Measurements from ENCODE around the gene BLID.

The BLID gene

GRCh38 chr11:122141725-122142124, 25.7 kb upstream of the BLID start:
- no peak overlapping the region for H3K4me3 ChIP-seq (ENCODE audit: control insufficient read depth, low read depth, low read length)
- DNase-seq (ENCODE audit: low read depth) = no peak
- TF ChIP-seq CTCF (IDR thresholded peaks at IDR 0.05; ENCODE audit: control insufficient read depth, insufficient read depth, low read depth, low read length, missing control alignments) = no peak

GRCh38 chr11:122140500-122140899, 24.5 kb upstream of the BLID start:
- DNase-seq (ENCODE audit: low read depth) = no peak
- no peak overlapping the region for H3K4me3 ChIP-seq (ENCODE audit: control insufficient read depth, low read depth, low read length)
- TF ChIP-seq CTCF (IDR thresholded peaks at IDR 0.05; ENCODE audit: control insufficient read depth, insufficient read depth, low read depth, low read length, missing control alignments) = no peak

DNA sequence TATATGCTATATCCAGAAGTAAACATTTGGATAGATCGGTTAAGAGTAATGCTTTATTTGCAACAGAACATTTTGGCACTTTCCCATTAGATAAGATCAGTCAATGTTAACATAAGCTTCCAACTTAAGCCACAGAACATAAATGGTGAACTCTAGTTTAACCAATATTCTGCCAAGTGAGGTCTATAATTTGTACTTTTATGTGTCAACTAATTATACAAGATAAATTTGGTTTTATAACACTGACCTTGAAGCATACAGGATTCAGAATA, 23.5 kb upstream of the BLID start:
- H3K4me3 ChIP-seq (ENCODE audit: control insufficient read depth, low read depth, low read length) = no peak overlapping the region
- TF ChIP-seq CTCF (IDR thresholded peaks at IDR 0.05; ENCODE audit: control insufficient read depth, insufficient read depth, low read depth, low read length, missing control alignments) = no peak
- no peak for DNase-seq (ENCODE audit: low read depth)

GRCh38 chr11:122138744-122139594, 23.0 kb upstream of the BLID start:
- no peak overlapping the region for H3K4me3 ChIP-seq (ENCODE audit: control insufficient read depth, low read depth, low read length)
- TF ChIP-seq CTCF (IDR thresholded peaks at IDR 0.05; ENCODE audit: control insufficient read depth, insufficient read depth, low read depth, low read length, missing control alignments) = no peak

DNA sequence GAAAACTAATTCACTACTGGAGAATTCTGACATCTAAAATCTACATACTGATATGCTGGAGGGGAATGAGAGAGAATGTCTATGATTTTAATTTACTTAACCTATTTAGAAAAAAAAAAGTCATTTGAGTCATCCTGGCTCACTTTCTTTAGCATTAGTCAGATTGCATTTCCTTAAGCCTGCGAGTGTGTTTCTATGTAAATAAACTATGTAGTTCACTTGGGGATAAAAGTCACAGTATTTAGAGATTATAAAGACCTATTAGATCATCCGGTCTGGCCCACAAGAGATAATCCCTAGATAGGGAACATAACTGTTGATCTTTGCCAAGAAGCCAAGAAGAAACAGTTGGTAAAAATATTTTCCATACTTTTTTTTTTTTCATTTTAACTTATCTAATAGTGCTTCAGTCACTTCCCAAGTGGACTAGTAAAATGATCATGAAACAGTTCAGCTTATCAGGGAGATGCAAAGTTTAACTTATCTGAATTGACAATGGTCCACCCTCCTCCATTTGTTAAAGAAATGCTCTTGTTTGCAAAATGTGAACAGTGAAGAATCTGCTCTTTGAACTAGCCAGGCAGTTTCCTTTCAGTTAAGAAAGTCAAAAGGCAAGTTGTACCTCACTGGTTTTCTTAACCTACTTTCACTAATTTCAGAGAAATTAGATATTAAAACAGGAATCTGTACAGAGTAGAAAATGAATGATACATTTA, 21.2 kb upstream of the BLID start:
- no peak overlapping the region for H3K4me3 ChIP-seq (ENCODE audit: control insufficient read depth, low read depth, low read length)
- peak; percentile 82 for DNase-seq (ENCODE audit: low read depth)
- TF ChIP-seq CTCF (IDR thresholded peaks at IDR 0.05; ENCODE audit: control insufficient read depth, insufficient read depth, low read depth, low read length, missing control alignments) = no peak

More at GRCh38 chr11:122138744-122139594, 23.0 kb upstream of the BLID start:
- no peak for DNase-seq (ENCODE audit: low read depth)

DNA sequence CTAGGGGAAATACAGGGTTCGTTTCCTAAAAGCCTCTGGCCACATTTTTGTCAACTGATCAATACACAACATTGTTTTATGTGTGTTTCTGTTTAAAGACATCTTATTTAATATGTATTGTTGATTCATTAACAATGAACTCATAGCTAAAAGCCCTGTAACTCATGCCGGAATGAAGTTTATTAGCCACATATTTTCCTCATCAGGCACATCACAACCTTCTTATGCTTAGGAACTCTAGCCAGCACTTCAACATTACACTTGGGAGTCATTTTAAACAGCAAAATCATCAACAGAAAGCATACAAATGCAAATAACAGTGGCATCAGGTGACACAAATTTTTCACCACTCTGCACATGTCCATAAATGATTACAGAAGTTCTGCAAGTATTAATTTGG, 15.1 kb upstream of the BLID start:
- TF ChIP-seq CTCF (IDR thresholded peaks at IDR 0.05; ENCODE audit: control insufficient read depth, insufficient read depth, low read depth, low read length, missing control alignments) = no peak
- no peak for DNase-seq (ENCODE audit: low read depth)
- no peak overlapping the region for H3K4me3 ChIP-seq (ENCODE audit: control insufficient read depth, low read depth, low read length)

Measured in AG09309 (cell line).